GM19438 (cell line): ENCODE results near the gene TUBG2.
A peak's percentile ranks its signal among the peaks of the same experiment; 100 is the strongest.

Experiments used
- ATAC-seq: cut with Tn5 transposase; IDR thresholded peaks from one replicate; pipeline ENCODE4 v1.9.1; 2021; ENCODE audit warnings: low read depth; ENCODE audit not compliant: unreplicated experiment

Gene TUBG2

GRCh38 chr17:42695500-42695899, 36.4 kb downstream of the TUBG2 start:
- ATAC-seq = no peak

- ATAC-seq = no peak
Observed at GRCh38 chr17:42697108-42697811, 38.2 kb downstream of the TUBG2 start.

GRCh38 chr17:42698736-42699414, 39.8 kb downstream of the TUBG2 start:
- no peak for ATAC-seq

GRCh38 chr17:42699415-42699740, 40.3 kb downstream of the TUBG2 start:
- no peak for ATAC-seq

GRCh38 chr17:42700586-42701289, 41.7 kb downstream of the TUBG2 start:
- no peak for ATAC-seq

- no peak for ATAC-seq
Observed at GRCh38 chr17:42702446-42702845, 43.4 kb downstream of the TUBG2 start.

- ATAC-seq = no peak
Observed at GRCh38 chr17:42704490-42704836, 45.4 kb downstream of the TUBG2 start.

- peak; percentile 76 for ATAC-seq
Observed at GRCh38 chr17:42704837-42705494, 45.9 kb downstream of the TUBG2 start.

- no peak for ATAC-seq
Observed at GRCh38 chr17:42706732-42707131, 47.6 kb downstream of the TUBG2 start.

- no peak for ATAC-seq
Observed at GRCh38 chr17:42708588-42708987, 49.5 kb downstream of the TUBG2 start.

GRCh38 chr17:42709561-42709960, 50.5 kb downstream of the TUBG2 start:
- no peak for ATAC-seq
